HFFc6 (cell line): ENCODE data around the gene PCBP1. TPM values are rescaled to one million over a fixed set of nuclear protein-coding genes. Genes with fewer than 3 reads are reported as not detected.

Experiments
- DNase-seq: peaks from one replicate; pipeline ENCODE4 v3.0.0-alpha.2; 2018
- H3K27ac Mint-ChIP-seq: 2 replicates; pipeline ENCODE4 v1.8.0; 2020; ENCODE audit warnings: mild to moderate bottlenecking, mixed read lengths
- H3K27me3 Mint-ChIP-seq: 2 replicates; pipeline ENCODE4 v1.8.0; 2021; ENCODE audit warnings: mild to moderate bottlenecking, moderate library complexity, mixed read lengths; ENCODE audit not compliant: insufficient read depth
- H3K36me3 Mint-ChIP-seq: 2 replicates; pipeline ENCODE4 v1.8.0; 2021; ENCODE audit warnings: low read depth, mixed read lengths
- H3K4me1 Mint-ChIP-seq: 2 replicates; pipeline ENCODE4 v1.8.0; 2020; ENCODE audit warnings: low read depth, mixed read lengths
- H3K4me3 Mint-ChIP-seq: 2 replicates; pipeline ENCODE4 v1.8.0; 2020; ENCODE audit warnings: mild to moderate bottlenecking, moderate library complexity, mixed read lengths
- H3K9me3 Mint-ChIP-seq: 2 replicates; pipeline ENCODE4 v1.8.0; 2020; ENCODE audit warnings: mild to moderate bottlenecking, mixed read lengths
- CTCF ChIP-seq: fragments of 200-600 bp; sonication (generic); IDR thresholded peaks from 2 replicates; pipeline ENCODE4 v1.5.0; 2021; ENCODE audit warnings: antibody characterized with exemption, mild to moderate bottlenecking
- total RNA-seq, 6 experiments: library from RNA; stranded (reverse); fragmentation: NEBNext Ultra II Directional; extraction: Animal tissue kit (Norgen Biotek cat#: 25700); gene quantifications; 2 replicates in 1 of 6; 3 replicates in 5 of 6; pipeline ENCODE4 v1.2.3, GENCODE V29; 2021

PCBP1 gene
- total RNA-seq, 6 experiments from 2014 or later: 293 to 369 (median 361) TPM

- H3K4me1 Mint-ChIP-seq: peaks cover 23% of the 10 kb centered on the region
These were observed 28.6 kb downstream of the PCBP1 start for GRCh38 chr2:70115646-70116442.

DNA sequence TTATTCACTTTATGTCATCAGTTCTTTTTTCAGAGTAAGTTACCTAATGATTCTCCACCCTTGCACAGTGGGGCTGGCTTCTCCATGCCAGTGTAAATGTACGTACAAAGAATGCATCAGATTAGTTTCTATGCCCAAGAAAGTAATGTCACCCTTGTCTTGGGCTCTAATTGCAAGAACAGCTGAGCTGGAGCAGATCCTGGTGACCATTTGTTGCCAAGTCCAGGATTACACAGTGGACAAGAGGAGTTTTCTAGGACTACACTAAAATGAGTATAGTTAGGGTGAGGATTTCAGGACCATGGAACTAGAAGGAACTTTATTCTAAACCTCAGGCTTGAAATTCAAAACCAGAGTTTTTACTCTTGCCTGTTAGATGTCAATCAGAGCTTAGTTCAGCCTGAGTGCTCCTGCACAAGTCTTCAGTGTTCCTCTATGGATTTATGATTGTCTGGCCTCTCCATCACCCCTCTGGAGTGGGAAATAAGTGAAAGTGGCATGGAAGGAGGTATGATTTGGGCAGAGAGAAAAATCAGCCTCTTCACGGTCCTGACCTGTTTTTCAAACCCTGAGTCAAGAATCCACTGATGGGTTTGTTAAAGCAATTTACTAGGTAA is 29.8 kb downstream of the PCBP1 start:
- peaks cover 20% of the 10 kb centered on the region for H3K4me1 Mint-ChIP-seq
- no peaks in the 10 kb centered on the region for H3K9me3 Mint-ChIP-seq
- DNase-seq: no peak
- H3K27ac Mint-ChIP-seq: no peak overlapping the region
- peaks cover 2% of the 10 kb centered on the region; the same call in 1 of the 2 replicates for H3K27me3 Mint-ChIP-seq
- H3K4me3 Mint-ChIP-seq: no peak overlapping the region
- no peaks in the 10 kb centered on the region for H3K36me3 Mint-ChIP-seq
- no peak for TF ChIP-seq CTCF

More at GRCh38 chr2:70115646-70116442, 28.6 kb downstream of the PCBP1 start:
- Mint-ChIP-seq H3K9me3 (no peaks in the 10 kb centered on the region), H3K27ac (no peak overlapping the region), H3K36me3 (no peaks in the 10 kb centered on the region), H3K27me3 (no peaks in the 10 kb centered on the region), H3K4me3 (no peak overlapping the region)
- TF ChIP-seq CTCF: no peak
- no peak for DNase-seq

GRCh38 chr2:70118798-70119454 is 31.6 kb downstream of the PCBP1 start:
- no peak overlapping the region for H3K27ac Mint-ChIP-seq
- DNase-seq: no peak
- peaks cover 2% of the 10 kb centered on the region for H3K27me3 Mint-ChIP-seq
- H3K9me3 Mint-ChIP-seq: no peaks in the 10 kb centered on the region
- peaks cover 20% of the 10 kb centered on the region for H3K4me1 Mint-ChIP-seq
- H3K36me3 Mint-ChIP-seq: no peaks in the 10 kb centered on the region
- TF ChIP-seq CTCF: no peak
- no peak overlapping the region for H3K4me3 Mint-ChIP-seq

DNA sequence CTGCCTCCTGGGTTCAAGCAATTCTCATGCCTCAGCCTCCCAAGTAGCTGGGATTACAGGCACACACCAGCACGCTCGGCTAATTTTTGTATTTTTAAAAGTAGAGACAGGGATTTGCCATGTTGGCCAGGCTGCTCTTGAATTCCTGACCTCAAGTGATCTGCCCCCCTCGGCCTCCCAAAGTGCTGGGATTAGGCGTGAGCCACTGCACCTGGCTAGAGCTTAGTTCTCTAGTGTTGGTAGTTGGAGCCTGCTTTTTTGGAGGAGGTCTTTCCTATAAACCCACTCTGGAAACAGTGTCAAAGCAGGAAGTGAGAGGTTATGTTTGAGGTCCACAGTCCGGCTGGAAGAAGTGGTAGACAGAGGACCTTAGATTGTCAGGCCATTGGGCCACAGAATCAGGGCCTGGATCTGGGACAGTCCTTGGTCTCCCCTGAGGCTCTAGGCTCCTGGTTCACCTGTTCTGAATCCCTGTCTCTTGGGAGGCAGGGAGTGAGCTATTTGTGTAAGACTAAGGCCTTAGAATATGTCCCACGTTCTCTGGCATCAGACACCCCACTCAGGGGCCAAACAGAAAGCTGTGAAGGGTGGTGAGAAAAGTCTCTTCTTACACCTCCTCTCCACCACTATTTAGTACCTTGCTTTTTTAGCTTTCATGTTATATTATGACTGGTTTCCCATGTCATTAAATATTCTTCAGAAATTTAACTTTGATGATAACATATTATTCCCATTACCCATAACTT is 34.5 kb downstream of the PCBP1 start:
- Mint-ChIP-seq H3K36me3 (no peaks in the 10 kb centered on the region), H3K4me3 (no peak overlapping the region), H3K4me1 (peaks cover 45% of the 10 kb centered on the region), H3K9me3 (no peaks in the 10 kb centered on the region), H3K27me3 (peaks cover 11% of the 10 kb centered on the region), H3K27ac (no peak overlapping the region)
- no peak for TF ChIP-seq CTCF
- DNase-seq: no peak

- H3K9me3 Mint-ChIP-seq: no peaks in the 10 kb centered on the region
- peaks cover 48% of the 10 kb centered on the region for H3K4me1 Mint-ChIP-seq
- peaks cover 11% of the 10 kb centered on the region for H3K27me3 Mint-ChIP-seq
- TF ChIP-seq CTCF: no peak
- H3K4me3 Mint-ChIP-seq: no peak overlapping the region
- H3K36me3 Mint-ChIP-seq: no peaks in the 10 kb centered on the region
- no peak overlapping the region for H3K27ac Mint-ChIP-seq
- no peak for DNase-seq
These were observed 35.2 kb downstream of the PCBP1 start for GRCh38 chr2:70122470-70122869.
